DOHH2 (cell line): ENCODE measurements around the gene PNO1.

Experiments used
- EZH2phosphoT487 ChIP-seq: fragments of 200-600 bp; sonication (generic); IDR thresholded peaks from 2 replicates; pipeline ENCODE4 v1.6.1; 2017; ENCODE audit warnings: borderline replicate concordance, mild to moderate bottlenecking, antibody characterized with exemption, low read length, moderate library complexity, mixed read lengths
- TF ChIP-seq, protein P1 (sequence below): fragments of 200-600 bp; sonication (generic); IDR thresholded peaks from one replicate; pipeline ENCODE4 v1.5.1; 2014; ENCODE audit warnings: antibody characterized with exemption, mild to moderate bottlenecking, low read depth, low read length; ENCODE audit not compliant: poor library complexity, severe bottlenecking

- TF ChIP-seq, protein P1, sequence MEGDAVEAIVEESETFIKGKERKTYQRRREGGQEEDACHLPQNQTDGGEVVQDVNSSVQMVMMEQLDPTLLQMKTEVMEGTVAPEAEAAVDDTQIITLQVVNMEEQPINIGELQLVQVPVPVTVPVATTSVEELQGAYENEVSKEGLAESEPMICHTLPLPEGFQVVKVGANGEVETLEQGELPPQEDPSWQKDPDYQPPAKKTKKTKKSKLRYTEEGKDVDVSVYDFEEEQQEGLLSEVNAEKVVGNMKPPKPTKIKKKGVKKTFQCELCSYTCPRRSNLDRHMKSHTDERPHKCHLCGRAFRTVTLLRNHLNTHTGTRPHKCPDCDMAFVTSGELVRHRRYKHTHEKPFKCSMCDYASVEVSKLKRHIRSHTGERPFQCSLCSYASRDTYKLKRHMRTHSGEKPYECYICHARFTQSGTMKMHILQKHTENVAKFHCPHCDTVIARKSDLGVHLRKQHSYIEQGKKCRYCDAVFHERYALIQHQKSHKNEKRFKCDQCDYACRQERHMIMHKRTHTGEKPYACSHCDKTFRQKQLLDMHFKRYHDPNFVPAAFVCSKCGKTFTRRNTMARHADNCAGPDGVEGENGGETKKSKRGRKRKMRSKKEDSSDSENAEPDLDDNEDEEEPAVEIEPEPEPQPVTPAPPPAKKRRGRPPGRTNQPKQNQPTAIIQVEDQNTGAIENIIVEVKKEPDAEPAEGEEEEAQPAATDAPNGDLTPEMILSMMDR = no peak
- no peak for TF ChIP-seq EZH2phosphoT487
Observed at GRCh38 chr2:68171146-68171545, 13.5 kb downstream of the PNO1 start.
